HL-60 (cell line): ENCODE measurements around the gene CH25H.
"Not testable (repeated sequence)": the region's sequence is repeated elsewhere in the genome, so short reads cannot be mapped to it uniquely, and the experiment has no call there.

ENCODE experiments used
- POLR2AphosphoS5 ChIP-seq: IDR thresholded peaks from 2 replicates; pipeline ENCODE4 v1.6.1; 2012; ENCODE audit warnings: low read depth
- TF ChIP-seq, protein P1 (sequence below): IDR thresholded peaks from one replicate; pipeline ENCODE4 v1.5.1; 2011; ENCODE audit warnings: low read length, control low read depth, inconsistent platforms; ENCODE audit not compliant: insufficient read depth
- TF ChIP-seq, protein P2 (sequence below): IDR thresholded peaks from 2 replicates; pipeline ENCODE4 v1.6.1; 2012; ENCODE audit warnings: low read depth; ENCODE audit not compliant: insufficient replicate concordance

DNA sequence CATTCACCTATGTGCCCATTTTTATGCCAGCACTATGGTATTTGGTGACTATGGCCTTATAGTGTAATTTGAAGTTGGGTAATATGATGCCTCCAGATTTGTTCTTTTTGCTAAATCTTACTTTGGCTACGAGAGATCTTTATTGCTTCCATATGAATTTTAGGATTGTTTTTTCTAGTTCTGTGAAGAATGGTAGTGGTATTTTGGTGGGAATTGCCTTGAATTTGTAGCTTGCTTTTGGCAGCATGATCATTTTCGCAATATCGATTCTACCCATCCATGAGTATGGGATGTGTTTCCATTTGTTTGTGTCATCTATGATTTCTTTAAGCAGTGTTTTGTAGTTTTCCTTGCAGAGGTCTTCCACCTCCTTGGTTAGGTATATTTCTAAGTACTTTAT is 15.8 kb downstream of the CH25H start:
- TF ChIP-seq, protein P1, sequence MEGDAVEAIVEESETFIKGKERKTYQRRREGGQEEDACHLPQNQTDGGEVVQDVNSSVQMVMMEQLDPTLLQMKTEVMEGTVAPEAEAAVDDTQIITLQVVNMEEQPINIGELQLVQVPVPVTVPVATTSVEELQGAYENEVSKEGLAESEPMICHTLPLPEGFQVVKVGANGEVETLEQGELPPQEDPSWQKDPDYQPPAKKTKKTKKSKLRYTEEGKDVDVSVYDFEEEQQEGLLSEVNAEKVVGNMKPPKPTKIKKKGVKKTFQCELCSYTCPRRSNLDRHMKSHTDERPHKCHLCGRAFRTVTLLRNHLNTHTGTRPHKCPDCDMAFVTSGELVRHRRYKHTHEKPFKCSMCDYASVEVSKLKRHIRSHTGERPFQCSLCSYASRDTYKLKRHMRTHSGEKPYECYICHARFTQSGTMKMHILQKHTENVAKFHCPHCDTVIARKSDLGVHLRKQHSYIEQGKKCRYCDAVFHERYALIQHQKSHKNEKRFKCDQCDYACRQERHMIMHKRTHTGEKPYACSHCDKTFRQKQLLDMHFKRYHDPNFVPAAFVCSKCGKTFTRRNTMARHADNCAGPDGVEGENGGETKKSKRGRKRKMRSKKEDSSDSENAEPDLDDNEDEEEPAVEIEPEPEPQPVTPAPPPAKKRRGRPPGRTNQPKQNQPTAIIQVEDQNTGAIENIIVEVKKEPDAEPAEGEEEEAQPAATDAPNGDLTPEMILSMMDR = not testable (repeated sequence)
- TF ChIP-seq, protein P2, sequence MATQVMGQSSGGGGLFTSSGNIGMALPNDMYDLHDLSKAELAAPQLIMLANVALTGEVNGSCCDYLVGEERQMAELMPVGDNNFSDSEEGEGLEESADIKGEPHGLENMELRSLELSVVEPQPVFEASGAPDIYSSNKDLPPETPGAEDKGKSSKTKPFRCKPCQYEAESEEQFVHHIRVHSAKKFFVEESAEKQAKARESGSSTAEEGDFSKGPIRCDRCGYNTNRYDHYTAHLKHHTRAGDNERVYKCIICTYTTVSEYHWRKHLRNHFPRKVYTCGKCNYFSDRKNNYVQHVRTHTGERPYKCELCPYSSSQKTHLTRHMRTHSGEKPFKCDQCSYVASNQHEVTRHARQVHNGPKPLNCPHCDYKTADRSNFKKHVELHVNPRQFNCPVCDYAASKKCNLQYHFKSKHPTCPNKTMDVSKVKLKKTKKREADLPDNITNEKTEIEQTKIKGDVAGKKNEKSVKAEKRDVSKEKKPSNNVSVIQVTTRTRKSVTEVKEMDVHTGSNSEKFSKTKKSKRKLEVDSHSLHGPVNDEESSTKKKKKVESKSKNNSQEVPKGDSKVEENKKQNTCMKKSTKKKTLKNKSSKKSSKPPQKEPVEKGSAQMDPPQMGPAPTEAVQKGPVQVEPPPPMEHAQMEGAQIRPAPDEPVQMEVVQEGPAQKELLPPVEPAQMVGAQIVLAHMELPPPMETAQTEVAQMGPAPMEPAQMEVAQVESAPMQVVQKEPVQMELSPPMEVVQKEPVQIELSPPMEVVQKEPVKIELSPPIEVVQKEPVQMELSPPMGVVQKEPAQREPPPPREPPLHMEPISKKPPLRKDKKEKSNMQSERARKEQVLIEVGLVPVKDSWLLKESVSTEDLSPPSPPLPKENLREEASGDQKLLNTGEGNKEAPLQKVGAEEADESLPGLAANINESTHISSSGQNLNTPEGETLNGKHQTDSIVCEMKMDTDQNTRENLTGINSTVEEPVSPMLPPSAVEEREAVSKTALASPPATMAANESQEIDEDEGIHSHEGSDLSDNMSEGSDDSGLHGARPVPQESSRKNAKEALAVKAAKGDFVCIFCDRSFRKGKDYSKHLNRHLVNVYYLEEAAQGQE = not testable (repeated sequence)
- not testable (repeated sequence) for TF ChIP-seq POLR2AphosphoS5
